Neural cell (in vitro differentiated cells): ENCODE data around the gene IL13RA1. TPM values are rescaled to one million over a fixed set of nuclear protein-coding genes. Genes with fewer than 3 reads are reported as not detected.

Experiments used
- H2AFZ ChIP-seq: fragments of 200-600, 300-800 bp; sonication (generic), shearing (Covaris generic); 2 replicates; pipeline ENCODE4 v1.6.0; 2014; ENCODE audit warnings: low read depth, mild to moderate bottlenecking, antibody characterized with exemption, low read length, moderate library complexity
- H3F3A ChIP-seq: fragments of 200-600 bp; shearing (Covaris generic); 2 replicates; pipeline ENCODE4 v1.6.1; 2016; ENCODE audit warnings: mild to moderate bottlenecking, moderate library complexity, mixed read lengths, antibody characterized with exemption, low read length; ENCODE audit not compliant: insufficient read depth, poor library complexity, severe bottlenecking
- H3K27ac ChIP-seq: fragments of 200-600, 300-800 bp; sonication (generic), shearing (Covaris generic); 2 replicates; pipeline ENCODE4 v1.5.1; 2014; ENCODE audit warnings: mild to moderate bottlenecking, low read length, moderate library complexity
- H3K27me3 ChIP-seq: fragments of 300-800, 200-600 bp; sonication (generic), shearing (Covaris generic); 2 replicates; pipeline ENCODE4 v1.6.0; 2014; ENCODE audit warnings: mild to moderate bottlenecking, low read depth, low read length, moderate library complexity; ENCODE audit not compliant: insufficient read depth
- H3K36me3 ChIP-seq: fragments of 300-800, 200-600 bp; sonication (generic), shearing (Covaris generic); 2 replicates; pipeline ENCODE4 v1.5.1; 2014; ENCODE audit warnings: mild to moderate bottlenecking, antibody characterized with exemption, low read length, moderate library complexity; ENCODE audit not compliant: insufficient read depth
- H3K4me2 ChIP-seq: fragments of 300-800, 200-600 bp; sonication (generic), shearing (Covaris generic); 2 replicates; pipeline ENCODE4 v1.6.0; 2014; ENCODE audit warnings: mild to moderate bottlenecking, low read length
- H3K4me3 ChIP-seq: fragments of 300-800, 200-600 bp; sonication (generic), shearing (Covaris generic); 2 replicates; pipeline ENCODE4 v1.5.1; 2014; ENCODE audit warnings: mild to moderate bottlenecking, low read length, moderate library complexity
- H3K79me2 ChIP-seq: fragments of 200-600 bp; shearing (Covaris generic); replicated peaks from 2 replicates; pipeline ENCODE4 v1.6.0; 2014; ENCODE audit warnings: mild to moderate bottlenecking, low read length, moderate library complexity; ENCODE audit not compliant: insufficient read depth
- H3K9ac ChIP-seq: fragments of 300-800, 200-600 bp; sonication (generic), shearing (Covaris generic); 2 replicates; pipeline ENCODE4 v1.6.1; 2016; ENCODE audit warnings: mild to moderate bottlenecking, low read length, mixed read lengths
- H3K9me2 ChIP-seq: fragments of 200-600 bp; shearing (Covaris generic); 2 replicates; pipeline ENCODE4 v1.6.1; 2016; ENCODE audit warnings: mild to moderate bottlenecking, low read length, mixed read lengths; ENCODE audit not compliant: insufficient read depth
- H3K9me3 ChIP-seq: fragments of 200-600, 300-800 bp; sonication (generic), shearing (Covaris generic); 2 replicates; pipeline ENCODE4 v1.6.1; 2016; ENCODE audit warnings: mild to moderate bottlenecking, mixed run types, low read length, moderate library complexity, mixed read lengths
- H4K20me1 ChIP-seq: fragments of 200-600 bp; shearing (Covaris generic); 2 replicates; pipeline ENCODE4 v1.6.1; 2016; ENCODE audit warnings: mild to moderate bottlenecking, mixed run types; ENCODE audit not compliant: insufficient read depth
- EP300 ChIP-seq: fragments of 450-650 bp; conservative IDR thresholded peaks from 2 replicates; pipeline ENCODE4 v1.6.1; 2014; ENCODE audit warnings: antibody characterized with exemption, mild to moderate bottlenecking, moderate library complexity; ENCODE audit not compliant: poor library complexity, severe bottlenecking
- EZH2 ChIP-seq: fragments of 200-600, 300-800 bp; shearing (Covaris generic), sonication (generic); IDR thresholded peaks from 2 replicates; pipeline ENCODE4 v1.6.1; 2014; ENCODE audit warnings: antibody characterized with exemption, low read length, borderline replicate concordance, mild to moderate bottlenecking; ENCODE audit not compliant: insufficient read depth, poor library complexity, severe bottlenecking
- MXI1 ChIP-seq: fragments of 450-650 bp; conservative IDR thresholded peaks from 2 replicates; pipeline ENCODE4 v1.6.1; 2014; ENCODE audit warnings: antibody characterized with exemption, mild to moderate bottlenecking; ENCODE audit not compliant: poor library complexity, severe bottlenecking
- POLR2AphosphoS5 ChIP-seq: IDR thresholded peaks from 2 replicates; pipeline ENCODE4 v1.6.1; 2012
- RAD21 ChIP-seq: fragments of 450-650 bp; conservative IDR thresholded peaks from 2 replicates; pipeline ENCODE4 v1.6.1; 2014; ENCODE audit warnings: antibody characterized with exemption, mild to moderate bottlenecking, moderate library complexity
- SMC3 ChIP-seq: fragments of 450-650 bp; conservative IDR thresholded peaks from 2 replicates; pipeline ENCODE4 v1.6.1; 2014; ENCODE audit warnings: antibody characterized with exemption, mild to moderate bottlenecking, moderate library complexity; ENCODE audit not compliant: poor library complexity
- TAF1 ChIP-seq: IDR thresholded peaks from 2 replicates; pipeline ENCODE4 v1.6.1; 2012; ENCODE audit warnings: low read depth
- polyA plus RNA-seq: library from polyadenylated mRNA; depleted of rRNA; stranded (reverse); fragments of >200 nt; gene quantifications from 2 replicates; pipeline ENCODE4 v1.2.3, GENCODE V29; 2014
- TF ChIP-seq, protein P1 (sequence below): fragments of 450-650 bp; IDR thresholded peaks from 2 replicates; pipeline ENCODE4 v1.5.1; 2014; ENCODE audit warnings: antibody characterized with exemption, mild to moderate bottlenecking, moderate library complexity; ENCODE audit not compliant: poor library complexity, severe bottlenecking
- TF ChIP-seq, protein P2 (sequence below): IDR thresholded peaks from 2 replicates; pipeline ENCODE4 v1.6.1; 2012; ENCODE audit warnings: borderline replicate concordance

Gene IL13RA1
- polyA plus RNA-seq, 1 donor from 2014 or later, result 0.30 TPM

DNA sequence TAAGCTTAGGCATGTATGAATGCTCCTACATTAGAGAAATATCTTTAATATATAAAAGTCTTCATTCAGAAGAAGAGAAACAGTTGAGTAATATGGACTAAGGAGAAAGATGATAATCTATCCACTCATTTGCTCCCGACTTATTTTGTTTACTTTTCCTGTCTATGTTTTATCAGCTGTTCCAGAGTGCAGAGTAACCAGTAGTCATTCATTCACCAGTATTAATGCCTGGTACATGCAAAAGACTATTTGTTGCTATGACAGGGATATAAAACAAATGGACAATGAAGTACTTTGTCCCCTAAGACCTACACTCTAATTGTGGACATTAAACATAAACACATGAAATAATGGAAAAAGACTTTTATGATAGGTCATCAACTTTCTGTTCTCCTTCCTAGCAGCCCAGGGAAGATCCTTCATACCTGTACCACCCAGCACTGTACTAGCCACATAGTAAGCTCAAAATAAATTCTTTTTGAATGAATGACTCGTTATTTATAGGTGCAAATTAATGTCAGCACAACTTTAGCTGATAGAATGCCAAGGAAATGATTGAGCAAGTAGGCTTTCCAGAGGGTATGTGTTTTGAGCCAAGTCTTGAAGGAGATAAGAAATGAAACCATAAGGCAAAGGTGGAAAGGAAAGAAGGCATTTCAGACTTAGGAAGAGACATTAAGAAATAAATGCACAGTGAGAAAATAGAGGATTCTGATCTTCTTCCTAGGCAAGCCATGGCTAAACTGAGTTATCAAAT lies 45.0 kb upstream of the IL13RA1 start:
- Histone ChIP-seq H3K79me2 (no peaks in the 10 kb centered on the region), H3K27ac (no peak overlapping the region)

DNA sequence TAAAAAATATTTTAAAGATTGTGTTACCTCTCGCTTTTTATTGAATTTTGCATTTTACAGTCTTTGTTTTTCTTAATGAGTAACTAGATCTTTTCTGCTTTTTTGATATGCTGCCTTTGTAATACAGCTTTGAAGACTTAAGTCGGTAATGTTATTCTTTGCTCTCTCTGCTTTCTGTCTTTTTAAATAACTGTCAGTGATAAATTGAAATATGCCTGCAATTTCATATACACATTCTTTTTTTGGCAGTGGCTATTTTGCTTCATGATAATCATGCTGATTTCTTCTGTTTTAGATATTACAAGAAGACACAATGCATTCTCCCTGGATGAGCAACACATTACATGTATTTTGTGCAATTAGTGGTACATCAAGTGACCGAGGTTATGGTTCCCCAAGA lies 42.0 kb upstream of the IL13RA1 start:
- no peak overlapping the region for H3K27ac ChIP-seq
- no peaks in the 10 kb centered on the region for H3K79me2 ChIP-seq
- no peaks in the 10 kb centered on the region for H3K36me3 ChIP-seq
- H3F3A ChIP-seq, result no peaks in the 10 kb centered on the region
- no peak overlapping the region for H3K4me3 ChIP-seq
- H3K9ac ChIP-seq, result no peak overlapping the region
- H4K20me1 ChIP-seq, result no peaks in the 10 kb centered on the region
- no peak overlapping the region for H3K4me2 ChIP-seq
- no peaks in the 10 kb centered on the region for H3K9me3 ChIP-seq
- H2AFZ ChIP-seq, result no peak overlapping the region
- no peaks in the 10 kb centered on the region for H3K9me2 ChIP-seq
- TF ChIP-seq MXI1 (no peak), TAF1 (no peak), EZH2 (no peak), RAD21 (no peak)
- no peaks in the 10 kb centered on the region for H3K27me3 ChIP-seq

More for the DNA sequence above, 45.0 kb upstream of the IL13RA1 start:
- Histone ChIP-seq H4K20me1 (no peaks in the 10 kb centered on the region), H3K4me2 (no peak overlapping the region), H3K27me3 (no peaks in the 10 kb centered on the region), H3K36me3 (no peaks in the 10 kb centered on the region), H3K9me3 (no peaks in the 10 kb centered on the region), H3K4me3 (no peak overlapping the region), H3K9ac (no peak overlapping the region), H2AFZ (no peak overlapping the region), H3K9me2 (no peaks in the 10 kb centered on the region), H3F3A (no peaks in the 10 kb centered on the region)
- TF ChIP-seq, protein P1, sequence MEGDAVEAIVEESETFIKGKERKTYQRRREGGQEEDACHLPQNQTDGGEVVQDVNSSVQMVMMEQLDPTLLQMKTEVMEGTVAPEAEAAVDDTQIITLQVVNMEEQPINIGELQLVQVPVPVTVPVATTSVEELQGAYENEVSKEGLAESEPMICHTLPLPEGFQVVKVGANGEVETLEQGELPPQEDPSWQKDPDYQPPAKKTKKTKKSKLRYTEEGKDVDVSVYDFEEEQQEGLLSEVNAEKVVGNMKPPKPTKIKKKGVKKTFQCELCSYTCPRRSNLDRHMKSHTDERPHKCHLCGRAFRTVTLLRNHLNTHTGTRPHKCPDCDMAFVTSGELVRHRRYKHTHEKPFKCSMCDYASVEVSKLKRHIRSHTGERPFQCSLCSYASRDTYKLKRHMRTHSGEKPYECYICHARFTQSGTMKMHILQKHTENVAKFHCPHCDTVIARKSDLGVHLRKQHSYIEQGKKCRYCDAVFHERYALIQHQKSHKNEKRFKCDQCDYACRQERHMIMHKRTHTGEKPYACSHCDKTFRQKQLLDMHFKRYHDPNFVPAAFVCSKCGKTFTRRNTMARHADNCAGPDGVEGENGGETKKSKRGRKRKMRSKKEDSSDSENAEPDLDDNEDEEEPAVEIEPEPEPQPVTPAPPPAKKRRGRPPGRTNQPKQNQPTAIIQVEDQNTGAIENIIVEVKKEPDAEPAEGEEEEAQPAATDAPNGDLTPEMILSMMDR, result no peak
- TF ChIP-seq SMC3 (no peak), RAD21 (no peak), POLR2AphosphoS5 (no peak), MXI1 (no peak), EP300 (no peak), EZH2 (no peak), TAF1 (no peak)
- TF ChIP-seq, protein P2, sequence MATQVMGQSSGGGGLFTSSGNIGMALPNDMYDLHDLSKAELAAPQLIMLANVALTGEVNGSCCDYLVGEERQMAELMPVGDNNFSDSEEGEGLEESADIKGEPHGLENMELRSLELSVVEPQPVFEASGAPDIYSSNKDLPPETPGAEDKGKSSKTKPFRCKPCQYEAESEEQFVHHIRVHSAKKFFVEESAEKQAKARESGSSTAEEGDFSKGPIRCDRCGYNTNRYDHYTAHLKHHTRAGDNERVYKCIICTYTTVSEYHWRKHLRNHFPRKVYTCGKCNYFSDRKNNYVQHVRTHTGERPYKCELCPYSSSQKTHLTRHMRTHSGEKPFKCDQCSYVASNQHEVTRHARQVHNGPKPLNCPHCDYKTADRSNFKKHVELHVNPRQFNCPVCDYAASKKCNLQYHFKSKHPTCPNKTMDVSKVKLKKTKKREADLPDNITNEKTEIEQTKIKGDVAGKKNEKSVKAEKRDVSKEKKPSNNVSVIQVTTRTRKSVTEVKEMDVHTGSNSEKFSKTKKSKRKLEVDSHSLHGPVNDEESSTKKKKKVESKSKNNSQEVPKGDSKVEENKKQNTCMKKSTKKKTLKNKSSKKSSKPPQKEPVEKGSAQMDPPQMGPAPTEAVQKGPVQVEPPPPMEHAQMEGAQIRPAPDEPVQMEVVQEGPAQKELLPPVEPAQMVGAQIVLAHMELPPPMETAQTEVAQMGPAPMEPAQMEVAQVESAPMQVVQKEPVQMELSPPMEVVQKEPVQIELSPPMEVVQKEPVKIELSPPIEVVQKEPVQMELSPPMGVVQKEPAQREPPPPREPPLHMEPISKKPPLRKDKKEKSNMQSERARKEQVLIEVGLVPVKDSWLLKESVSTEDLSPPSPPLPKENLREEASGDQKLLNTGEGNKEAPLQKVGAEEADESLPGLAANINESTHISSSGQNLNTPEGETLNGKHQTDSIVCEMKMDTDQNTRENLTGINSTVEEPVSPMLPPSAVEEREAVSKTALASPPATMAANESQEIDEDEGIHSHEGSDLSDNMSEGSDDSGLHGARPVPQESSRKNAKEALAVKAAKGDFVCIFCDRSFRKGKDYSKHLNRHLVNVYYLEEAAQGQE, result no peak
